HEK293 (cell line): ENCODE data around the gene DDX10.

ENCODE experiments used
- CTCF ChIA-PET: fragments of 350-600 bp; formaldehyde crosslinking; extraction: SDS; loops from one replicate; lab custom pipeline; 2021; ENCODE audit warnings: antibody characterized with exemption; lab: Yijun Ruan, JAX
- POLR2A ChIA-PET: fragments of 300-600 bp; formaldehyde crosslinking; extraction: SDS; loops from one replicate; lab custom pipeline; 2020; ENCODE audit warnings: antibody characterized with exemption, inconsistent platforms; lab: Yijun Ruan, JAX
- H3K27ac ChIP-seq: fragments of 200-500 bp; sonication (Bioruptor generic); 2 replicates; pipeline ENCODE4 v1.5.1; 2014; ENCODE audit warnings: low read depth, low read length, control low read depth, inconsistent platforms; ENCODE audit errors: extremely low read depth
- H3K36me3 ChIP-seq, 2 experiments: fragments of 200-500 bp in 1 of 2; sonication (Bioruptor generic) in 1 of 2; 1 replicate in 1 of 2; 2 replicates in 1 of 2; pipeline ENCODE4 v1.5.1; 2014 to 2017; ENCODE audit warnings: inconsistent platforms in 2 of 2, low read length in 2 of 2; ENCODE audit not compliant: control insufficient read depth in 2 of 2, insufficient read depth in 1 of 2
- H3K4me1 ChIP-seq: fragments of 200-500 bp; sonication (Bioruptor generic); 2 replicates; pipeline ENCODE4 v1.5.1; 2014; ENCODE audit warnings: mild to moderate bottlenecking, low read length, inconsistent platforms; ENCODE audit not compliant: control insufficient read depth, insufficient read depth
- H3K4me3 ChIP-seq: 2 replicates; pipeline ENCODE4 v1.5.1; 2011; ENCODE audit warnings: low read depth, mild to moderate bottlenecking, control low read depth, low read length, moderate library complexity
- H3K9me3 ChIP-seq: fragments of 200-500 bp; sonication (Bioruptor generic); 2 replicates; pipeline ENCODE4 v1.5.1; 2014; ENCODE audit warnings: low read depth, low read length, inconsistent platforms; ENCODE audit not compliant: control insufficient read depth, insufficient read depth
- ELK4 ChIP-seq: IDR thresholded peaks from 2 replicates; pipeline ENCODE4 v1.6.1; 2011; ENCODE audit warnings: mild to moderate bottlenecking, low read depth, low read length, borderline replicate concordance
- GFI1B ChIP-seq: fragments of 450-650 bp; formaldehyde crosslinking; IDR thresholded peaks from 2 replicates; pipeline ENCODE4 v1.5.1; 2016; ENCODE audit warnings: missing biosample characterization, missing genetic modification characterization
- IKZF3 ChIP-seq: fragments of 450-650 bp; IDR thresholded peaks from 2 replicates; pipeline ENCODE4 v1.5.0; 2018; ENCODE audit warnings: missing biosample characterization, mild to moderate bottlenecking, missing genetic modification characterization, moderate library complexity
- OVOL3 ChIP-seq: fragments of 450-650 bp; formaldehyde crosslinking; IDR thresholded peaks from 2 replicates; pipeline ENCODE4 v1.5.1; 2016; ENCODE audit warnings: missing biosample characterization, missing genetic modification characterization
- TRIM28 ChIP-seq: IDR thresholded peaks from 2 replicates; pipeline ENCODE4 v1.6.1; 2011; ENCODE audit warnings: low read length, control low read depth, borderline replicate concordance
- ZBTB1 ChIP-seq: fragments of 450-650 bp; formaldehyde crosslinking; IDR thresholded peaks from 2 replicates; pipeline ENCODE4 v1.5.1; 2016; ENCODE audit warnings: missing biosample characterization, missing genetic modification characterization
- ZBTB8A ChIP-seq: fragments of 450-650 bp; formaldehyde crosslinking; IDR thresholded peaks from 2 replicates; pipeline ENCODE4 v1.5.1; 2016; ENCODE audit warnings: missing biosample characterization, missing genetic modification characterization
- ZFP69B ChIP-seq: fragments of 450-650 bp; formaldehyde crosslinking; IDR thresholded peaks from 2 replicates; pipeline ENCODE4 v1.5.1; 2016; ENCODE audit warnings: missing biosample characterization, missing genetic modification characterization
- ZIC2 ChIP-seq: fragments of 450-650 bp; formaldehyde crosslinking; IDR thresholded peaks from 2 replicates; pipeline ENCODE4 v1.5.1; 2016; ENCODE audit warnings: missing biosample characterization, missing genetic modification characterization
- ZNF112 ChIP-seq: fragments of 450-650 bp; formaldehyde crosslinking; IDR thresholded peaks from 2 replicates; pipeline ENCODE4 v1.5.0; 2017; ENCODE audit warnings: missing biosample characterization, missing genetic modification characterization
- ZNF138 ChIP-seq: fragments of 450-650 bp; formaldehyde crosslinking; IDR thresholded peaks from 2 replicates; pipeline ENCODE4 v1.5.1; 2016; ENCODE audit warnings: missing biosample characterization, missing genetic modification characterization, borderline replicate concordance
- ZNF148 ChIP-seq: fragments of 450-650 bp; formaldehyde crosslinking; IDR thresholded peaks from 2 replicates; pipeline ENCODE4 v1.5.0; 2017; ENCODE audit warnings: missing biosample characterization, missing genetic modification characterization, borderline replicate concordance
- ZNF18 ChIP-seq: fragments of 450-650 bp; formaldehyde crosslinking; IDR thresholded peaks from 2 replicates; pipeline ENCODE4 v1.5.1; 2016; ENCODE audit warnings: missing biosample characterization, missing genetic modification characterization
- ZNF280C ChIP-seq: fragments of 450-650 bp; formaldehyde crosslinking; IDR thresholded peaks from 2 replicates; pipeline ENCODE4 v1.5.1; 2016; ENCODE audit warnings: missing biosample characterization, missing genetic modification characterization
- ZNF555 ChIP-seq: fragments of 450-650 bp; formaldehyde crosslinking; conservative IDR thresholded peaks from 2 replicates; pipeline ENCODE4 v1.5.1; 2017; ENCODE audit warnings: missing biosample characterization, mild to moderate bottlenecking, missing genetic modification characterization, inconsistent platforms
- ZNF558 ChIP-seq: fragments of 450-650 bp; formaldehyde crosslinking; IDR thresholded peaks from 2 replicates; pipeline ENCODE4 v1.5.1; 2016; ENCODE audit warnings: missing biosample characterization, missing genetic modification characterization
- ZNF624 ChIP-seq: fragments of 450-650 bp; formaldehyde crosslinking; IDR thresholded peaks from 2 replicates; pipeline ENCODE4 v1.5.1; 2017; ENCODE audit warnings: missing biosample characterization, missing genetic modification characterization
- ZNF645 ChIP-seq: fragments of 450-650 bp; formaldehyde crosslinking; IDR thresholded peaks from 2 replicates; pipeline ENCODE4; 2016; ENCODE audit warnings: missing biosample characterization, missing genetic modification characterization
- ZNF670 ChIP-seq: fragments of 450-650 bp; formaldehyde crosslinking; IDR thresholded peaks from 2 replicates; pipeline ENCODE4 v1.5.1; 2016; ENCODE audit warnings: missing biosample characterization, missing genetic modification characterization, low read depth
- ZSCAN16 ChIP-seq: fragments of 450-650 bp; formaldehyde crosslinking; IDR thresholded peaks from 2 replicates; pipeline ENCODE4 v1.5.1; 2016; ENCODE audit warnings: missing biosample characterization, missing genetic modification characterization
- ZXDB ChIP-seq: fragments of 450-650 bp; formaldehyde crosslinking; IDR thresholded peaks from 2 replicates; pipeline ENCODE4 v1.5.1; 2016; ENCODE audit warnings: missing biosample characterization, missing genetic modification characterization

DDX10 gene

GRCh38 chr11:108959874-108960273 lies 295.0 kb downstream of the DDX10 start (continued):
- no peak for TF ChIP-seq GFI1B (tag by site-specific recombination)

GRCh38 chr11:108960501-108960900 lies 295.6 kb downstream of the DDX10 start:
- Histone ChIP-seq H3K4me3 (no peak overlapping the region), H3K27ac (no peak overlapping the region), H3K36me3 (no peaks in the 10 kb centered on the region), H3K9me3 (no peaks in the 10 kb centered on the region), H3K4me1 (no peaks in the 10 kb centered on the region)
- ChIA-PET CTCF (interaction anchor here (0.6 kb wide), 1 partner anchor 157 kb away, joined by 4 read pairs; no protein-coding TSS in a partner anchor), POLR2A (no interaction called here)
- TF ChIP-seq ZFP69B (no peak), ZSCAN16 (tag by site-specific recombination) (no peak), OVOL3 (tag by site-specific recombination) (no peak), ELK4 (no peak), ZXDB (no peak), ZNF555 (tag by site-specific recombination) (no peak), ZIC2 (no peak), ZNF148 (tag by site-specific recombination) (no peak), ZNF558 (no peak), ZBTB1 (tag by site-specific recombination) (no peak), ZBTB8A (tag by site-specific recombination) (no peak), ZNF280C (tag by site-specific recombination) (no peak), ZNF645 (no peak), ZNF624 (tag by site-specific recombination) (no peak), ZNF670 (tag by site-specific recombination) (no peak), ZNF18 (tag by site-specific recombination) (no peak), ZNF112 (no peak), IKZF3 (tag by site-specific recombination) (no peak), ZNF138 (tag by site-specific recombination) (no peak), TRIM28 (no peak)
